GM12878 (cell line): Measurements from ENCODE around the gene ERCC3. TPM values are rescaled to one million over a fixed set of nuclear protein-coding genes. Genes with fewer than 3 reads are reported as not detected.

ENCODE experiments used
- ATAC-seq: fragments of 200-7000 bp; cut with Tn5 transposase; 3 replicates; pipeline ENCODE4 v1.9.1; 2020; ENCODE audit warnings: mild to moderate bottlenecking, moderate library complexity
- BruUV-seq: library from RNA; stranded (reverse); fragments of 400-500 nt; replicated peaks from 2 replicates; lab custom pipeline; 2021; lab: Mats Ljungman, UMichigan
- CTCF ChIA-PET: fragments of 300-600 bp; sonication (Branson Sonifier 250); formaldehyde crosslinking; extraction: SDS; loops from one replicate; lab custom pipeline; 2021; ENCODE audit warnings: inconsistent platforms; lab: Yijun Ruan, JAX
- POLR2A ChIA-PET: fragments of 350-600 bp; formaldehyde crosslinking; extraction: SDS; loops from one replicate; lab custom pipeline; 2021; ENCODE audit warnings: inconsistent platforms; lab: Charles Lee
- RAD21 ChIA-PET: fragments of 300-600 bp; sonication (Branson Sonifier 250); formaldehyde crosslinking; loops from one replicate; lab custom pipeline; 2023; ENCODE audit warnings: antibody characterized with exemption; ENCODE audit not compliant: unreplicated experiment; lab: Charles Lee
- SMC1A ChIA-PET: fragments of 300-600 bp; sonication (Branson Sonifier 250); formaldehyde crosslinking; loops from one replicate; lab custom pipeline; 2023; ENCODE audit not compliant: unreplicated experiment, uncharacterized antibody; lab: Charles Lee
- DNase-seq: peaks from one replicate; pipeline ENCODE4 v3.0.0-alpha.2; 2011; ENCODE audit warnings: low read depth, low spot score
- FAIRE-seq: peaks from 3 replicates; lab custom pipeline; 2011; peaks lifted over from hg19 to GRCh38; lab: Jason Lieb, UNC
- H2AFZ ChIP-seq: 2 replicates; pipeline ENCODE4 v1.6.0; 2011; ENCODE audit warnings: low read depth, low read length, control low read depth; ENCODE audit not compliant: control insufficient read depth
- H3K27ac ChIP-seq: 2 replicates; pipeline ENCODE4 v1.5.1; 2011; ENCODE audit warnings: control low read depth; ENCODE audit not compliant: control insufficient read depth, insufficient read depth
- H3K27me3 ChIP-seq, 2 experiments: replicated peaks in 1 of 2; 2 replicates each; pipeline versions ENCODE4 v1.6.0 to v1.6.1; 2011; ENCODE audit warnings: low read length in 1 of 2; ENCODE audit not compliant: control insufficient read depth in 2 of 2, insufficient read depth in 2 of 2
- H3K36me3 ChIP-seq, 2 experiments: 2 replicates each; pipeline ENCODE4 v1.5.1; 2011; ENCODE audit warnings: low read length in 1 of 2; ENCODE audit not compliant: control insufficient read depth in 2 of 2, insufficient read depth in 2 of 2
- H3K4me1 ChIP-seq: 2 replicates; pipeline ENCODE4 v1.6.1; 2011; ENCODE audit warnings: mild to moderate bottlenecking, low read length, moderate library complexity, mixed read lengths; ENCODE audit not compliant: control insufficient read depth, insufficient read depth
- H3K4me2 ChIP-seq: 2 replicates; pipeline ENCODE4 v1.6.0; 2011; ENCODE audit warnings: control low read depth; ENCODE audit not compliant: control insufficient read depth, insufficient read depth
- H3K4me3 ChIP-seq: fragments of 200-600 bp; sonication (generic); 2 replicates; pipeline ENCODE4 v1.5.1; 2016
- H3K79me2 ChIP-seq: 2 replicates; pipeline ENCODE4 v1.6.0; 2011; ENCODE audit warnings: low read length; ENCODE audit not compliant: control insufficient read depth, insufficient read depth
- H3K9ac ChIP-seq: 2 replicates; pipeline ENCODE4 v1.8.0; 2011; ENCODE audit warnings: low read length, control low read depth, mixed read lengths; ENCODE audit not compliant: control insufficient read depth, insufficient read depth
- H3K9me3 ChIP-seq: replicated peaks from 3 replicates; pipeline ENCODE4 v1.5.1; 2011; ENCODE audit warnings: mild to moderate bottlenecking, low read length; ENCODE audit not compliant: control insufficient read depth, insufficient read depth
- H4K20me1 ChIP-seq: 2 replicates; pipeline ENCODE4 v1.6.0; 2011; ENCODE audit not compliant: control insufficient read depth, insufficient read depth
- FOXK2 ChIP-seq: fragments of 450-650 bp; IDR thresholded peaks from 2 replicates; pipeline ENCODE4 v1.6.1; 2017; ENCODE audit warnings: mild to moderate bottlenecking, moderate library complexity
- HDGF ChIP-seq: fragments of 450-650 bp; IDR thresholded peaks from 2 replicates; pipeline ENCODE4 v1.6.1; 2016; ENCODE audit warnings: antibody characterized with exemption
- JUNB ChIP-seq: IDR thresholded peaks from 2 replicates; pipeline ENCODE4 v1.6.1; 2016; ENCODE audit warnings: antibody characterized with exemption, mild to moderate bottlenecking
- MTA2 ChIP-seq: fragments of 450-650 bp; IDR thresholded peaks from 2 replicates; pipeline ENCODE4 v1.6.1; 2016; ENCODE audit warnings: low read depth, mild to moderate bottlenecking, moderate library complexity
- NFYA ChIP-seq: IDR thresholded peaks from 2 replicates; pipeline ENCODE4 v1.6.1; 2011; ENCODE audit warnings: low read depth, mild to moderate bottlenecking, low read length, improper control_type of control experiment, borderline replicate concordance
- NFYB ChIP-seq: IDR thresholded peaks from 2 replicates; pipeline ENCODE4 v1.6.1; 2011; ENCODE audit warnings: low read depth, mild to moderate bottlenecking, low read length, improper control_type of control experiment, moderate library complexity; ENCODE audit not compliant: insufficient read depth
- PAX5 ChIP-seq: IDR thresholded peaks from 2 replicates; pipeline ENCODE4 v1.6.1; 2011; ENCODE audit warnings: low read depth, low read length, borderline replicate concordance
- RB1 ChIP-seq: fragments of 450-650 bp; formaldehyde crosslinking; IDR thresholded peaks from 2 replicates; pipeline ENCODE4 v1.6.1; 2017; ENCODE audit warnings: mild to moderate bottlenecking, borderline replicate concordance
- SMAD1 ChIP-seq: fragments of 450-650 bp; IDR thresholded peaks from 2 replicates; pipeline ENCODE4 v1.6.1; 2018; ENCODE audit warnings: mild to moderate bottlenecking, low read depth; ENCODE audit not compliant: partially characterized antibody
- ZBTB11 ChIP-seq: fragments of 450-650 bp; formaldehyde crosslinking; IDR thresholded peaks from 2 replicates; pipeline ENCODE4 v1.5.0; 2022; ENCODE audit warnings: mild to moderate bottlenecking, missing genetic modification characterization
- ZNF622 ChIP-seq: fragments of 450-650 bp; IDR thresholded peaks from 2 replicates; pipeline ENCODE4 v1.6.1; 2017; ENCODE audit warnings: mild to moderate bottlenecking, inconsistent platforms
- ZNF687 ChIP-seq: fragments of 450-650 bp; IDR thresholded peaks from 2 replicates; pipeline ENCODE4 v1.6.1; 2017; ENCODE audit warnings: mild to moderate bottlenecking, moderate library complexity
- WGBS: methylation state at CpG from one replicate; pipeline ENCODE4 v1.1.6; 2016; ENCODE audit warnings: low lambda C conversion rate; ENCODE audit not compliant: insufficient replicate concordance, insufficient coverage; ENCODE audit errors: missing lambda C conversion rate; 5-methylcytosine and 5-hydroxymethylcytosine counted together
- in situ Hi-C: fragments of 300-500 bp; cut with MboI; formaldehyde crosslinking; loops from 9 replicates; pipeline ENCODE4 v1.14.3; 2018; ENCODE audit warnings: mixed read lengths
- intact Hi-C: fragments of 100-400 bp; cut with micrococcal nuclease; formaldehyde crosslinking; loops from one replicate; pipeline ENCODE4 v1.14.2; 2022; ENCODE audit not compliant: unreplicated experiment
- polyA plus RNA-seq, 11 experiments: library from polyadenylated mRNA; depleted of rRNA in 4 of 11; unstranded in 6 of 11; stranded (reverse) in 5 of 11; fragments of >200 nt; fragmentation: Nextera tagmentation in 4 of 11; fragmentation: Illumina TruSeq in 1 of 11; extraction: Ambion mirVana in 4 of 11; extraction: Trizol in 1 of 11; gene quantifications; 1 replicate in 1 of 11; 2 replicates in 10 of 11; pipeline versions ENCODE4 v1.2.1 to v1.2.3, GENCODE V29; 2011 to 2016; ENCODE audit warnings: inconsistent platforms in 2 of 11, missing spikeins in 2 of 11, low read depth in 1 of 11
- total RNA-seq, 4 experiments: library from RNA; depleted of rRNA in 3 of 4; stranded (reverse); fragments of >200 nt in 3 of 4; fragmentation: Illumina TruSeq in 1 of 4; extraction: Trizol in 1 of 4; gene quantifications; 2 replicates each; pipeline versions ENCODE4 v1.2.1 to v1.2.3, GENCODE V29; 2013 to 2021
- TF ChIP-seq, protein P1 (sequence below): IDR thresholded peaks from 2 replicates; pipeline ENCODE4 v1.6.1; 2012; ENCODE audit warnings: mild to moderate bottlenecking, low read depth, low read length

ERCC3 gene
- total and polyA plus RNA-seq, 10 of the 15 experiments (the other 5 are each of a cell fraction or from before 2014, with no cell fraction given): 17.1 to 64.8 (median 42.8) TPM

DNA sequence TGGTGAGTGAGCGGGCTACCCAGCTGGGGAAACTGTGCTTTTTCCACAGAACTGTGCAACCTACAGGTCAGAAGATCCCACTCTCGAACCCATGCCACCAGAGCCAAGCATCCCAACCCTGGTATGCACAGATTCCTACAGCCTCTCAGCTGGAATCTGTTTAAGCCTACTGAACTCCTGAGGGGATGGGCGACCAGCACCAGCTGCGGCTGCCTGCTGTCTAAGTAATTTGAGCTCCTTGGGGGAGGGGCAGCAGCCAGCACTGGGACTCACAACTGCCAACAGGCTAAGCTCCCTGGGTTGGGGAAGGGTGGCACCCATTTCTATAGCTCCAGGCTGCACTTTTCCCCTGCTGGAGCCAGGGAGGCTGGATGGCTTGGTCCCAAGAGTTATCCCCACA lies 85.6 kb downstream of the ERCC3 start:
- WGBS: 55% methylated on average over 4 of the region's 4 CpGs
- FAIRE-seq: no peak
- TF ChIP-seq MTA2: no peak
- no peak for TF ChIP-seq ZBTB11
- TF ChIP-seq HDGF: no peak
- TF ChIP-seq ZNF687: no peak
- TF ChIP-seq, protein P1, sequence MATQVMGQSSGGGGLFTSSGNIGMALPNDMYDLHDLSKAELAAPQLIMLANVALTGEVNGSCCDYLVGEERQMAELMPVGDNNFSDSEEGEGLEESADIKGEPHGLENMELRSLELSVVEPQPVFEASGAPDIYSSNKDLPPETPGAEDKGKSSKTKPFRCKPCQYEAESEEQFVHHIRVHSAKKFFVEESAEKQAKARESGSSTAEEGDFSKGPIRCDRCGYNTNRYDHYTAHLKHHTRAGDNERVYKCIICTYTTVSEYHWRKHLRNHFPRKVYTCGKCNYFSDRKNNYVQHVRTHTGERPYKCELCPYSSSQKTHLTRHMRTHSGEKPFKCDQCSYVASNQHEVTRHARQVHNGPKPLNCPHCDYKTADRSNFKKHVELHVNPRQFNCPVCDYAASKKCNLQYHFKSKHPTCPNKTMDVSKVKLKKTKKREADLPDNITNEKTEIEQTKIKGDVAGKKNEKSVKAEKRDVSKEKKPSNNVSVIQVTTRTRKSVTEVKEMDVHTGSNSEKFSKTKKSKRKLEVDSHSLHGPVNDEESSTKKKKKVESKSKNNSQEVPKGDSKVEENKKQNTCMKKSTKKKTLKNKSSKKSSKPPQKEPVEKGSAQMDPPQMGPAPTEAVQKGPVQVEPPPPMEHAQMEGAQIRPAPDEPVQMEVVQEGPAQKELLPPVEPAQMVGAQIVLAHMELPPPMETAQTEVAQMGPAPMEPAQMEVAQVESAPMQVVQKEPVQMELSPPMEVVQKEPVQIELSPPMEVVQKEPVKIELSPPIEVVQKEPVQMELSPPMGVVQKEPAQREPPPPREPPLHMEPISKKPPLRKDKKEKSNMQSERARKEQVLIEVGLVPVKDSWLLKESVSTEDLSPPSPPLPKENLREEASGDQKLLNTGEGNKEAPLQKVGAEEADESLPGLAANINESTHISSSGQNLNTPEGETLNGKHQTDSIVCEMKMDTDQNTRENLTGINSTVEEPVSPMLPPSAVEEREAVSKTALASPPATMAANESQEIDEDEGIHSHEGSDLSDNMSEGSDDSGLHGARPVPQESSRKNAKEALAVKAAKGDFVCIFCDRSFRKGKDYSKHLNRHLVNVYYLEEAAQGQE: no peak
- TF ChIP-seq SMAD1: no peak
- TF ChIP-seq RB1: no peak
- TF ChIP-seq PAX5: no peak
- TF ChIP-seq NFYB: no peak
- TF ChIP-seq NFYA: no peak
- no peak for TF ChIP-seq FOXK2
- no peak for TF ChIP-seq ZNF622
- TF ChIP-seq JUNB: no peak

More for the DNA sequence above, 85.6 kb downstream of the ERCC3 start:
- no peaks in the 10 kb centered on the region for H3K9me3 ChIP-seq
- ChIA-PET RAD21 (no interaction called here), SMC1A (no interaction called here), CTCF (interaction anchor here (1.5 kb wide), 1 partner anchor 11 kb away, joined by 5 read pairs; no protein-coding TSS in a partner anchor), POLR2A (no interaction called here)
- H3K4me1 ChIP-seq: no peaks in the 10 kb centered on the region
- no peaks in the 10 kb centered on the region for H4K20me1 ChIP-seq
- no peaks in the 10 kb centered on the region for H3K36me3 ChIP-seq
- no peaks in the 10 kb centered on the region for H3K79me2 ChIP-seq
- BruUV-seq: no TSS peak
- H3K4me3 ChIP-seq: no peak overlapping the region
- H3K4me2 ChIP-seq: no peak overlapping the region
- in situ Hi-C loops (no loop called here), intact Hi-C loops (no loop called here)
- no peak overlapping the region for H3K27ac ChIP-seq
- H2AFZ ChIP-seq: no peak overlapping the region
- ATAC-seq: no peak
- no peaks in the 10 kb centered on the region for H3K27me3 ChIP-seq
- H3K9ac ChIP-seq: no peak overlapping the region
- no peak for DNase-seq
